Panc1 (cell line): ENCODE data around the gene USH2A. TPM values are rescaled to one million over a fixed set of nuclear protein-coding genes. Genes with fewer than 3 reads are reported as not detected.

Experiments used
- ATAC-seq: fragments of 200-7000 bp; cut with Tn5 transposase; 2 replicates; pipeline ENCODE4 v1.9.1; 2020; ENCODE audit warnings: mild to moderate bottlenecking, moderate library complexity
- BruUV-seq: library from RNA; stranded (reverse); fragments of 400-500 nt; replicated peaks from 2 replicates; lab custom pipeline; 2021; lab: Mats Ljungman, UMichigan
- CTCF ChIA-PET: fragments of 300-600 bp; sonication (Branson Sonifier 250); formaldehyde crosslinking; loops from one replicate; lab custom pipeline; 2022; ENCODE audit warnings: antibody characterized with exemption; lab: Charles Lee
- POLR2A ChIA-PET: fragments of 300-600 bp; sonication (Branson Sonifier 250); formaldehyde crosslinking; loops from one replicate; lab custom pipeline; 2022; ENCODE audit warnings: antibody characterized with exemption; lab: Charles Lee
- DNase-seq: peaks from one replicate; pipeline ENCODE4 v3.0.0-alpha.2; 2010; ENCODE audit warnings: low read depth, low spot score
- H3K27ac ChIP-seq: 2 replicates; pipeline ENCODE4 v1.5.1; 2011; ENCODE audit warnings: mild to moderate bottlenecking, low read length, inconsistent platforms
- H3K27me3 ChIP-seq: fragments of 200-500 bp; sonication (Bioruptor generic); 2 replicates; pipeline ENCODE4 v1.6.0; 2014; ENCODE audit warnings: low read length, inconsistent platforms; ENCODE audit not compliant: control insufficient read depth, insufficient read depth
- H3K36me3 ChIP-seq: fragments of 200-500 bp; sonication (Bioruptor generic); 2 replicates; pipeline ENCODE4 v1.5.1; 2014; ENCODE audit warnings: inconsistent platforms, mild to moderate bottlenecking, low read length, moderate library complexity; ENCODE audit not compliant: control insufficient read depth, insufficient read depth
- H3K4me1 ChIP-seq: 2 replicates; pipeline ENCODE4 v1.5.1; 2011; ENCODE audit warnings: inconsistent platforms, mild to moderate bottlenecking, low read length, moderate library complexity; ENCODE audit not compliant: control insufficient read depth, insufficient read depth
- H3K4me3 ChIP-seq, 2 experiments: 2 replicates each; pipeline ENCODE4 v1.5.1; 2011 to 2012; ENCODE audit warnings: low read depth in 2 of 2, low read length in 2 of 2, mild to moderate bottlenecking in 2 of 2, inconsistent platforms in 1 of 2, moderate library complexity in 1 of 2
- H3K9me3 ChIP-seq: fragments of 200-500 bp; sonication (Bioruptor generic); 2 replicates; pipeline ENCODE4 v1.5.1; 2014; ENCODE audit warnings: low read depth, mild to moderate bottlenecking, inconsistent platforms, low read length, moderate library complexity; ENCODE audit not compliant: control insufficient read depth, insufficient read depth
- CTCF ChIP-seq: fragments of 450-650 bp; IDR thresholded peaks from 2 replicates; pipeline ENCODE4 v1.5.1; 2017; ENCODE audit warnings: mild to moderate bottlenecking
- POLR2AphosphoS5 ChIP-seq: IDR thresholded peaks from 2 replicates; pipeline ENCODE4 v1.6.1; 2012; ENCODE audit warnings: mild to moderate bottlenecking, low read depth, low read length, moderate library complexity
- REST ChIP-seq, 2 experiments: IDR thresholded peaks; 2 replicates each; pipeline ENCODE4 v1.6.1; 2011 to 2012; ENCODE audit warnings: low read depth in 2 of 2, control low read depth in 1 of 2, low read length in 1 of 2, mild to moderate bottlenecking in 1 of 2, moderate library complexity in 1 of 2; ENCODE audit not compliant: insufficient read depth in 1 of 2
- SIN3A ChIP-seq: IDR thresholded peaks from 2 replicates; pipeline ENCODE4 v1.6.1; 2012; ENCODE audit warnings: low read depth, mild to moderate bottlenecking, low read length, moderate library complexity, borderline replicate concordance; ENCODE audit not compliant: insufficient read depth
- TCF7L2 ChIP-seq: IDR thresholded peaks from 2 replicates; pipeline ENCODE4 v1.6.1; 2011; ENCODE audit warnings: mild to moderate bottlenecking, low read depth, low read length, inconsistent platforms
- in situ Hi-C: cut with HindIII; loops from 2 replicates; pipeline ENCODE4 v1.10.0; 2016; ENCODE audit warnings: low sequenced_read_pairs, low pct_unique_long_range_greater_than_20kb
- intact Hi-C: fragments of 100-400 bp; cut with micrococcal nuclease; formaldehyde crosslinking; loops from one replicate; pipeline ENCODE4 v1.10.0; 2022; ENCODE audit not compliant: unreplicated experiment
- total RNA-seq: library from RNA; stranded (reverse); gene quantifications from one replicate; pipeline ENCODE4 v1.2.1, GENCODE V29; 2021; ENCODE audit not compliant: unreplicated experiment

Gene USH2A
- total RNA-seq, 1 experiment from 2014 or later: not detected

GRCh38 chr1:216111842-216112241 lies 311.4 kb downstream of the USH2A start:
- no peak; the same call in 1 of the 2 replicates for TF ChIP-seq CTCF
- no peak for TF ChIP-seq REST (IDR thresholded peaks at IDR 0.05; ENCODE audit: insufficient read depth in 1 of 2, low read depth in 2 of 2, low read length in 1 of 2)
- no peak for TF ChIP-seq POLR2AphosphoS5
- TF ChIP-seq TCF7L2: no peak
- no peak for TF ChIP-seq SIN3A
- Histone ChIP-seq H3K4me3 (no peak overlapping the region), H3K9me3 (peaks cover 10% of the 10 kb centered on the region; the same call in 1 of the 2 replicates), H3K27ac (no peak overlapping the region), H3K27me3 (no peaks in the 10 kb centered on the region), H3K36me3 (no peaks in the 10 kb centered on the region), H3K4me1 (no peaks in the 10 kb centered on the region)
- ChIA-PET CTCF (no interaction called here), POLR2A (no interaction called here)
- no TSS peak for BruUV-seq
- DNase-seq (no peak), ATAC-seq (no peak)
- intact Hi-C loops (no loop called here), in situ Hi-C loops (no loop called here)

GRCh38 chr1:216095400-216095799 lies 327.8 kb downstream of the USH2A start:
- in situ Hi-C loops (no loop called here), intact Hi-C loops (loop anchor here (2.0 kb wide), 1 partner anchor 21 kb away; no protein-coding TSS in a partner anchor)
- Histone ChIP-seq H3K4me1 (no peaks in the 10 kb centered on the region), H3K9me3 (no peaks in the 10 kb centered on the region), H3K4me3 (no peak overlapping the region), H3K27ac (no peak overlapping the region), H3K36me3 (no peaks in the 10 kb centered on the region), H3K27me3 (no peaks in the 10 kb centered on the region)
- ATAC-seq: no peak
- CTCF ChIA-PET: no interaction called here
- BruUV-seq: no TSS peak
- TF ChIP-seq REST (IDR thresholded peaks at IDR 0.05; ENCODE audit: insufficient read depth in 1 of 2, low read depth in 2 of 2, low read length in 1 of 2) (no peak), SIN3A (no peak), POLR2AphosphoS5 (no peak), TCF7L2 (no peak), CTCF (no peak)
- DNase-seq: no peak
- POLR2A ChIA-PET: no interaction called here
